RWPE2 (cell line): Measurements from ENCODE around the gene VAX1.

ENCODE experiments used
- ATAC-seq: fragments of 200-7000 bp; cut with Tn5 transposase; 3 replicates; pipeline ENCODE4 v1.9.1; 2021; ENCODE audit warnings: low read depth
- DNase-seq: peaks from one replicate; pipeline ENCODE4 v3.0.0-alpha.2; 2020; ENCODE audit warnings: low spot score
- H3K27ac ChIP-seq: fragments of 450-650 bp; 2 replicates; pipeline ENCODE4 v1.5.1; 2017; ENCODE audit warnings: mild to moderate bottlenecking; ENCODE audit not compliant: poor library complexity, severe bottlenecking
- H3K27me3 ChIP-seq: fragments of 250-450 bp; sonication (Bioruptor Pico); 2 replicates; pipeline ENCODE4 v1.5.1; 2021; ENCODE audit warnings: mild to moderate bottlenecking, moderate library complexity; ENCODE audit not compliant: insufficient read depth, poor library complexity, severe bottlenecking
- H3K36me3 ChIP-seq: fragments of 250-450 bp; sonication (Bioruptor Pico); 2 replicates; pipeline ENCODE4 v1.5.1; 2020; ENCODE audit warnings: low read depth, mild to moderate bottlenecking, moderate library complexity
- H3K4me1 ChIP-seq: fragments of 250-450 bp; sonication (Bioruptor Pico); 2 replicates; pipeline ENCODE4 v1.5.1; 2021; ENCODE audit warnings: mild to moderate bottlenecking, moderate library complexity; ENCODE audit not compliant: insufficient read depth, poor library complexity, severe bottlenecking
- H3K4me3 ChIP-seq: fragments of 250-450 bp; sonication (Bioruptor Pico); 2 replicates; pipeline ENCODE4 v1.5.1; 2021; ENCODE audit warnings: mild to moderate bottlenecking, moderate library complexity; ENCODE audit not compliant: severe bottlenecking
- H3K9me3 ChIP-seq: fragments of 250-450 bp; sonication (Bioruptor Pico); 2 replicates; pipeline ENCODE4 v1.5.1; 2021; ENCODE audit warnings: mild to moderate bottlenecking, moderate library complexity; ENCODE audit not compliant: severe bottlenecking
- TF ChIP-seq, protein P1 (sequence below): fragments of 450-650 bp; IDR thresholded peaks from one replicate; pipeline ENCODE4 v1.5.1; 2017; ENCODE audit warnings: mild to moderate bottlenecking, moderate library complexity; ENCODE audit not compliant: poor library complexity, severe bottlenecking

The VAX1 gene

DNA sequence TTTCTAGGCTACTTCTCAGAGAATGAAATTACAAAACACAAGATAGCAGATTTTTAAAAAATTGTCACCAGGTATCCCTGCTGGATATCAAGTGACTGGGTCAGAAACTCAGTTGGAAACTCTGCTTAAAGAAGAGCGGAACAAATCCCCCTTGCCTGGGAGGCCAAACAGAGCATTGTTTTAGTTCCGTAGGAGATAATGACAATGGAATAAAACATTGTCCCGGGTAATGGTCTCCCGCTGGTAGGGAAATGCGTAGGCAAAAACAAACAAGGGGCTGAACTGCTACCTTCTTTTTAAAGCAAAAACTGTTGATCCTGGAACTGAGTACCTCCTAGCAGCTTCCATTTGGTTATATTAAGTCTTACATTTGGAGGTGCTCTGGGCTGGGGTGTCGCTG is 21.3 kb upstream of the VAX1 start:
- Histone ChIP-seq H3K36me3 (no peaks in the 10 kb centered on the region), H3K27ac (no peak overlapping the region), H3K4me1 (no peaks in the 10 kb centered on the region), H3K9me3 (no peaks in the 10 kb centered on the region), H3K27me3 (peaks cover 91% of the 10 kb centered on the region), H3K4me3 (no peak overlapping the region)
- TF ChIP-seq, protein P1, sequence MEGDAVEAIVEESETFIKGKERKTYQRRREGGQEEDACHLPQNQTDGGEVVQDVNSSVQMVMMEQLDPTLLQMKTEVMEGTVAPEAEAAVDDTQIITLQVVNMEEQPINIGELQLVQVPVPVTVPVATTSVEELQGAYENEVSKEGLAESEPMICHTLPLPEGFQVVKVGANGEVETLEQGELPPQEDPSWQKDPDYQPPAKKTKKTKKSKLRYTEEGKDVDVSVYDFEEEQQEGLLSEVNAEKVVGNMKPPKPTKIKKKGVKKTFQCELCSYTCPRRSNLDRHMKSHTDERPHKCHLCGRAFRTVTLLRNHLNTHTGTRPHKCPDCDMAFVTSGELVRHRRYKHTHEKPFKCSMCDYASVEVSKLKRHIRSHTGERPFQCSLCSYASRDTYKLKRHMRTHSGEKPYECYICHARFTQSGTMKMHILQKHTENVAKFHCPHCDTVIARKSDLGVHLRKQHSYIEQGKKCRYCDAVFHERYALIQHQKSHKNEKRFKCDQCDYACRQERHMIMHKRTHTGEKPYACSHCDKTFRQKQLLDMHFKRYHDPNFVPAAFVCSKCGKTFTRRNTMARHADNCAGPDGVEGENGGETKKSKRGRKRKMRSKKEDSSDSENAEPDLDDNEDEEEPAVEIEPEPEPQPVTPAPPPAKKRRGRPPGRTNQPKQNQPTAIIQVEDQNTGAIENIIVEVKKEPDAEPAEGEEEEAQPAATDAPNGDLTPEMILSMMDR: no peak
- ATAC-seq (no peak), DNase-seq (no peak)

DNA sequence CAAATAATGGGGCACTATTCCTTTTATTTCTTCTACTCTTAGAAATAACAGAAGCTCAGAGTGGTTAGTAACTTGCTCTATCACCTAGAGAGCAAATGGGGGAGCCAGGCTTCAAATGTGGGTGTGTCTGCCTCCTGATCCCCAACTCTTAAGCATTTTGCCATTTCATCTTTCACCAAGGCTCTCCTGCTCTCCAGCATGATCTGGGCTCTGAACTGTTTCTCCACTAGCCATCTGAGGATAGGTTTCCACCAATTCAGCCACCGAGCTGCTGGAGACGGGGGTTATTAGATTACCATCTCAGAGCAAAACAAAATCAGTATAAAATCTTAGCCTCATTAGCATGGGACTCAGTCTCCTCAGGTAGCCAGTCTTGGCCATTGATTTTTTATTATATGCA is 20.2 kb upstream of the VAX1 start:
- no peaks in the 10 kb centered on the region for H3K9me3 ChIP-seq
- no peak overlapping the region for H3K4me3 ChIP-seq
- ATAC-seq (no peak), DNase-seq (no peak)
- no peak overlapping the region for H3K27ac ChIP-seq
- no peaks in the 10 kb centered on the region for H3K36me3 ChIP-seq
- TF ChIP-seq, protein P1: no peak
- H3K4me1 ChIP-seq: no peaks in the 10 kb centered on the region
- peaks cover 86% of the 10 kb centered on the region for H3K27me3 ChIP-seq

DNA sequence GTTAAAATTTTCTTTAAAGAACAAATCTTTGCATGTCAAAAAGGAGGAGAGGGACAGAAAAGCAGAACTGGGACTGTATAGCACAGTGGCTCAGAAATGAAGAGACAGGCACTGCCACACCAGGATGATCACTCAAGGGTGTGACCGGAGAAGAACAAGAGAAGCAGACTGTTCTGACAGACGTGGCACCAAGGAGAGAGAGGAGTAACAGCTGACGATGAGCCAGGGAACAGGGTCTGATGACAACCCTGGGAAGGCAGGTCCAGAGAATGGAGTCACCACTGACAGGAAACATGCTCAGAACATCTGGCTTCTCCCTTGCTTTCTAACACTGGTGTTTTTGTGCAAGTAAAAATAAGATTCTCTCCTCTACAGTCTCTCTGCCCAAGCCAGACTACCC is 14.6 kb upstream of the VAX1 start:
- H3K27me3 ChIP-seq: peaks cover 44% of the 10 kb centered on the region
- no peaks in the 10 kb centered on the region for H3K9me3 ChIP-seq
- ATAC-seq (no peak), DNase-seq (no peak)
- no peak overlapping the region for H3K4me3 ChIP-seq
- H3K27ac ChIP-seq: no peak overlapping the region
- TF ChIP-seq, protein P1: no peak
- H3K36me3 ChIP-seq: no peaks in the 10 kb centered on the region
- H3K4me1 ChIP-seq: no peaks in the 10 kb centered on the region

DNA sequence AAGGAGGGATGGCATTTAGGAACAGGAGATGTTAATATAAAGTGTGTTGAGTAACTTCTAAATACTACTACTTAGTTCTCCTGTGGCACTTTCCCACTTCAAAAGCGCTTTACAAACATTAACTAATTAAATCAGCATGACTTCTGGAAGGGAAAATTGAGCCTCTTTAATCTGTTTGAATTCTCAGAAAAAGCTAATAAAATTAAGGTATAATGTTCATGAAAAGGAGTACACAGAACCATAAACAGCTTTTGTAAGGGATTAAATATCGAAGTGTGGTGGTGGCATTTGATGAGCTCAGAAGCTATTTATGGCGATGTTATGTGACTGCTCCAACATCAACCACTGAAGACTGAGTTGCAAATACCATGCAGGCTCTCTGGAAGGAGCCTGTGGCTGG is 10.2 kb upstream of the VAX1 start:
- no peak overlapping the region for H3K27ac ChIP-seq
- H3K27me3 ChIP-seq: peaks cover 49% of the 10 kb centered on the region
- H3K36me3 ChIP-seq: no peaks in the 10 kb centered on the region
- peaks cover 7% of the 10 kb centered on the region for H3K9me3 ChIP-seq
- no peaks in the 10 kb centered on the region for H3K4me1 ChIP-seq
- no peak for DNase-seq
- TF ChIP-seq, protein P1: no peak
- ATAC-seq: no peak
- no peak overlapping the region for H3K4me3 ChIP-seq

DNA sequence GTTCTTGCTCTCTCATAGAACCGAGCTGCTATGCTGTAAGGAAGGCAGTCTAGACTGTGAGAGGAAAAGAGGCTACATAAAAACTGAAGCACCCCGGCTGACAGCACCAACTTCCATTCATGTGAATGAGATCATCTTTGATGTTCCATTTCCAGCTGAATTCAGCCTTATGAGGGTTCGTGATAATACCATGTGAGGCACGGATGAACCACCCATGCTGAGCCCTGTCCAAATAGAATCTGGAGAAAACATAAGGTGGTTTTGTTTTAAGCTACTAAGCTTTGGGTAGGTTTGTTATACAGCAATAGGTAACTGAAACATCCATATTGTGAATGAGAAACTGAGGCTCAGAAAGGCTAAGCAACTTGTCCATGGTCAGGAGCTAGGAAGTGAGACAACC is 6.9 kb upstream of the VAX1 start:
- TF ChIP-seq, protein P1: no peak
- DNase-seq (no peak), ATAC-seq (no peak)
- H3K27me3 ChIP-seq: peaks cover 76% of the 10 kb centered on the region
- H3K4me1 ChIP-seq: no peaks in the 10 kb centered on the region
- H3K27ac ChIP-seq: no peak overlapping the region
- peaks cover 7% of the 10 kb centered on the region for H3K9me3 ChIP-seq
- no peak overlapping the region for H3K4me3 ChIP-seq
- H3K36me3 ChIP-seq: no peaks in the 10 kb centered on the region
